Measurements from ENCODE around the gene BORCS8. TPM values are rescaled to one million over a fixed set of nuclear protein-coding genes. Genes with fewer than 3 reads are reported as not detected.
A peak's percentile ranks its signal among the peaks of the same experiment; 100 is the strongest.

The BORCS8 gene
- total and polyA plus RNA-seq, 2 of the 13 experiments (the other 11 are each of a cell fraction or from before 2014, with no cell fraction given): 9.6 to 13.3 TPM

DNA sequence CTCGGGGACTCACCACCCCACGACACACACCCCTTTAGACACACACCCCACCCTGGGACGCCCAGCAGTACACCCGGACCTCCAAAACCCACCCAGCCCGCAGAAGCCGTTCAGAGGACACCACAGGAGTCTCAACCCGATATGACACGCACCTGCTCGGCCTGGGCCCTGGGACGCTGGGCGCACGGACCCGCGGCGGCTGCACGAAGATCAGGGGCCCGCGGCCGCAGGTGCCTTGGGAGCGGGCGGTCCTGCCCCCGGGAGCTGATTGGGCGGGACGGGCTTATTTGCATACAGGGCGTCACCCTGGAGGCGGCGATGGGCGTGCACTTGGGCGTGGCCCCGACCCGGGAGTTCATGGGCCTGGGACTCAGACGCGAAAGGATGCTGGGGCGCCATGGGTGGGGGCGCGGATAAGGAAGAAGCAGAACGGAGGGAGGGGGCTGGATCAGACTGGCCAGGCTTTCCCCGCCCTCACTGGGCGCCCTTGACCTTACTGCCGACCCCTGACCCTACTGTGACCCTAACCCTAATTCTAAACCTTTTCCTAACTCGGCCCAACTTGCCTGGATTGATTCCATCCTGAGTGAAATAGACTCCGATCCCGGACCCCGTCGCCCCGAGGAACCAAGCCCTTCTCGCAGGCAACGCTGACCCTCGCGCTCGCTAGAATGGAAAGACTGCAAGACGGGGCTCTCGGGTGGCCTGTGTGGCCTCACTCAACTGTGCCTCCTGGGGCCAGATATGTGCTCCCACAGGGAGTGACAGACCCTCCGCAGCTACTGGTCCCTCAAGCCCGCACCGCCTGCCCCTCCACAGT lies 21.7 kb downstream of the BORCS8 start, which contains the start of gene MEF2B (continued):
- 0 out of 2 replicates have a peak, but pooled peaks have one; percentile 22 for TF ChIP-seq NR2F2 (IDR thresholded peaks at IDR 0.05; ENCODE audit: borderline replicate concordance, low read depth)
- peak; percentile 56; the same call in 1 of the 2 replicates for TF ChIP-seq MYC (CRISPR knock-in tag; IDR thresholded peaks at IDR 0.05; ENCODE audit: borderline replicate concordance)
- TF ChIP-seq, protein P1, sequence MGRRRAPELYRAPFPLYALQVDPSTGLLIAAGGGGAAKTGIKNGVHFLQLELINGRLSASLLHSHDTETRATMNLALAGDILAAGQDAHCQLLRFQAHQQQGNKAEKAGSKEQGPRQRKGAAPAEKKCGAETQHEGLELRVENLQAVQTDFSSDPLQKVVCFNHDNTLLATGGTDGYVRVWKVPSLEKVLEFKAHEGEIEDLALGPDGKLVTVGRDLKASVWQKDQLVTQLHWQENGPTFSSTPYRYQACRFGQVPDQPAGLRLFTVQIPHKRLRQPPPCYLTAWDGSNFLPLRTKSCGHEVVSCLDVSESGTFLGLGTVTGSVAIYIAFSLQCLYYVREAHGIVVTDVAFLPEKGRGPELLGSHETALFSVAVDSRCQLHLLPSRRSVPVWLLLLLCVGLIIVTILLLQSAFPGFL (CRISPR knock-in tag; IDR thresholded peaks at IDR 0.05): no peak
- TF ChIP-seq PAF1 (CRISPR knock-in tag; IDR thresholded peaks at IDR 0.05): no peak
- TF ChIP-seq, protein P2, sequence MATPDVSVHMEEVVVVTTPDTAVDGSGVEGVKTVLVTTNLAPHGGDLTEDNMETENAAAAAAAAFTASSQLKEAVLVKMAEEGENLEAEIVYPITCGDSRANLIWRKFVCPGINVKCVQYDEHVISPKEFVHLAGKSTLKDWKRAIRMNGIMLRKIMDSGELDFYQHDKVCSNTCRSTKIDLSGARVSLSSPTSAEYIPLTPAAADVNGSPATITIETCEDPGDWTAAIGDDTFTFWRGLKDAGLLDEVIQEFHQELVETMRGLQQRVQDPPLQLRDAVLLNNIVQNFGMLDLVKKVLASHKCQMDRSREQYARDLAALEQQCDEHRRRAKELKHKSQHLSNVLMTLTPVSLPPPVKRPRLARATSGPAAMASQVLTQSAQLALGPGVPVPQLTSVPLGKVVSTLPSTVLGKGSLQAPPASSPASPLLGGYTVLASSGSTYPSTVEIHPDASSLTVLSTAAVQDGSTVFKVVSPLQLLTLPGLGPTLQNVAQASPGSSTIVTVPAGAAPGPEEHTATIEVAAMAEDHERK (CRISPR knock-in tag; IDR thresholded peaks at IDR 0.05; ENCODE audit: low read depth): no peak
- TF ChIP-seq, protein P3, sequence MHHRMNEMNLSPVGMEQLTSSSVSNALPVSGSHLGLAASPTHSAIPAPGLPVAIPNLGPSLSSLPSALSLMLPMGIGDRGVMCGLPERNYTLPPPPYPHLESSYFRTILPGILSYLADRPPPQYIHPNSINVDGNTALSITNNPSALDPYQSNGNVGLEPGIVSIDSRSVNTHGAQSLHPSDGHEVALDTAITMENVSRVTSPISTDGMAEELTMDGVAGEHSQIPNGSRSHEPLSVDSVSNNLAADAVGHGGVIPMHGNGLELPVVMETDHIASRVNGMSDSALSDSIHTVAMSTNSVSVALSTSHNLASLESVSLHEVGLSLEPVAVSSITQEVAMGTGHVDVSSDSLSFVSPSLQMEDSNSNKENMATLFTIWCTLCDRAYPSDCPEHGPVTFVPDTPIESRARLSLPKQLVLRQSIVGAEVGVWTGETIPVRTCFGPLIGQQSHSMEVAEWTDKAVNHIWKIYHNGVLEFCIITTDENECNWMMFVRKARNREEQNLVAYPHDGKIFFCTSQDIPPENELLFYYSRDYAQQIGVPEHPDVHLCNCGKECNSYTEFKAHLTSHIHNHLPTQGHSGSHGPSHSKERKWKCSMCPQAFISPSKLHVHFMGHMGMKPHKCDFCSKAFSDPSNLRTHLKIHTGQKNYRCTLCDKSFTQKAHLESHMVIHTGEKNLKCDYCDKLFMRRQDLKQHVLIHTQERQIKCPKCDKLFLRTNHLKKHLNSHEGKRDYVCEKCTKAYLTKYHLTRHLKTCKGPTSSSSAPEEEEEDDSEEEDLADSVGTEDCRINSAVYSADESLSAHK (CRISPR knock-in tag; IDR thresholded peaks at IDR 0.05; ENCODE audit: borderline replicate concordance): no peak
- TF ChIP-seq CBX2 (IDR thresholded peaks at IDR 0.05; ENCODE audit: low read depth, low read length): no peak
- no peak for TF ChIP-seq CBX2 (CRISPR knock-in tag; IDR thresholded peaks at IDR 0.05; ENCODE audit: low read depth)
- no peak for TF ChIP-seq ZNF496 (CRISPR knock-in tag; IDR thresholded peaks at IDR 0.05; ENCODE audit: insufficient replicate concordance)
- no peak for TF ChIP-seq ZBTB20 (CRISPR knock-in tag; IDR thresholded peaks at IDR 0.05; ENCODE audit: borderline replicate concordance, low read depth)
- TF ChIP-seq EHMT2 (IDR thresholded peaks at IDR 0.05; ENCODE audit: borderline replicate concordance, low read depth, low read length): no peak
- TF ChIP-seq, protein P4, sequence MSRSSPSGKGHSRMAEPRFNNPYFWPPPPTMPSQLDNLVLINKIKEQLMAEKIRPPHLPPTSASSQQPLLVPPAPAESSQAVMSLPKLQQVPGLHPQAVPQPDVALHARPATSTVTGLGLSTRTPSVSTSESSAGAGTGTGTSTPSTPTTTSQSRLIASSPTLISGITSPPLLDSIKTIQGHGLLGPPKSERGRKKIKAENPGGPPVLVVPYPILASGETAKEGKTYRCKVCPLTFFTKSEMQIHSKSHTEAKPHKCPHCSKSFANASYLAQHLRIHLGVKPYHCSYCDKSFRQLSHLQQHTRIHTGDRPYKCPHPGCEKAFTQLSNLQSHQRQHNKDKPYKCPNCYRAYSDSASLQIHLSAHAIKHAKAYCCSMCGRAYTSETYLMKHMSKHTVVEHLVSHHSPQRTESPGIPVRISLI (CRISPR knock-in tag; IDR thresholded peaks at IDR 0.05; ENCODE audit: borderline replicate concordance): no peak
- TF ChIP-seq ZNF615 (CRISPR knock-in tag; IDR thresholded peaks at IDR 0.05; ENCODE audit: borderline replicate concordance): no peak
- TF ChIP-seq XRCC5 (optimal IDR thresholded peaks at IDR 0.05; ENCODE audit: low read length): peak; percentile 54
- no peak for TF ChIP-seq ZNF605 (CRISPR knock-in tag; IDR thresholded peaks at IDR 0.05)
- no peak for TF ChIP-seq TARDBP (CRISPR knock-in tag; IDR thresholded peaks at IDR 0.05)
- peak; percentile 75; the same call in 1 of the 2 replicates for TF ChIP-seq KLF12 (CRISPR knock-in tag; IDR thresholded peaks at IDR 0.05; ENCODE audit: borderline replicate concordance)
- TF ChIP-seq, protein P5, sequence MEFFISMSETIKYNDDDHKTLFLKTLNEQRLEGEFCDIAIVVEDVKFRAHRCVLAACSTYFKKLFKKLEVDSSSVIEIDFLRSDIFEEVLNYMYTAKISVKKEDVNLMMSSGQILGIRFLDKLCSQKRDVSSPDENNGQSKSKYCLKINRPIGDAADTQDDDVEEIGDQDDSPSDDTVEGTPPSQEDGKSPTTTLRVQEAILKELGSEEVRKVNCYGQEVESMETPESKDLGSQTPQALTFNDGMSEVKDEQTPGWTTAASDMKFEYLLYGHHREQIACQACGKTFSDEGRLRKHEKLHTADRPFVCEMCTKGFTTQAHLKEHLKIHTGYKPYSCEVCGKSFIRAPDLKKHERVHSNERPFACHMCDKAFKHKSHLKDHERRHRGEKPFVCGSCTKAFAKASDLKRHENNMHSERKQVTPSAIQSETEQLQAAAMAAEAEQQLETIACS (CRISPR knock-in tag; IDR thresholded peaks at IDR 0.05): no peak
- TF ChIP-seq, protein P6, sequence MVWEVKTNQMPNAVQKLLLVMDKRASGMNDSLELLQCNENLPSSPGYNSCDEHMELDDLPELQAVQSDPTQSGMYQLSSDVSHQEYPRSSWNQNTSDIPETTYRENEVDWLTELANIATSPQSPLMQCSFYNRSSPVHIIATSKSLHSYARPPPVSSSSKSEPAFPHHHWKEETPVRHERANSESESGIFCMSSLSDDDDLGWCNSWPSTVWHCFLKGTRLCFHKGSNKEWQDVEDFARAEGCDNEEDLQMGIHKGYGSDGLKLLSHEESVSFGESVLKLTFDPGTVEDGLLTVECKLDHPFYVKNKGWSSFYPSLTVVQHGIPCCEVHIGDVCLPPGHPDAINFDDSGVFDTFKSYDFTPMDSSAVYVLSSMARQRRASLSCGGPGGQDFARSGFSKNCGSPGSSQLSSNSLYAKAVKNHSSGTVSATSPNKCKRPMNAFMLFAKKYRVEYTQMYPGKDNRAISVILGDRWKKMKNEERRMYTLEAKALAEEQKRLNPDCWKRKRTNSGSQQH (CRISPR knock-in tag; IDR thresholded peaks at IDR 0.05; ENCODE audit: low read depth): no peak
- TF ChIP-seq FOXM1 (CRISPR knock-in tag; IDR thresholded peaks at IDR 0.05): no peak
